WTC11 (cell line): ENCODE data around the gene ANAPC7.

Source experiments
- FOXP1 ChIP-seq: sonication (generic); formaldehyde crosslinking; IDR thresholded peaks from 2 replicates; pipeline ENCODE4 v1.8.0; 2022; ENCODE audit warnings: missing genetic modification reagents, mild to moderate bottlenecking, moderate library complexity, borderline replicate concordance
- IRF2 ChIP-seq: sonication (generic); formaldehyde crosslinking; IDR thresholded peaks from 2 replicates; pipeline ENCODE4 v1.8.0; 2022; ENCODE audit warnings: low read depth, missing genetic modification reagents, borderline replicate concordance
- RELA ChIP-seq: sonication (generic); formaldehyde crosslinking; IDR thresholded peaks from 2 replicates; pipeline ENCODE4 v1.8.1; 2022; ENCODE audit warnings: missing genetic modification reagents, mild to moderate bottlenecking, borderline replicate concordance
- TF ChIP-seq, protein P1 (sequence below): fragments of 200-600 bp; IDR thresholded peaks from 2 replicates; pipeline ENCODE4 v1.8.0; 2022; ENCODE audit warnings: antibody characterized with exemption
- TF ChIP-seq, protein P2 (sequence below): sonication (generic); formaldehyde crosslinking; IDR thresholded peaks from 2 replicates; pipeline ENCODE4 v1.8.0; 2022; ENCODE audit warnings: mild to moderate bottlenecking, missing genetic modification reagents

DNA sequence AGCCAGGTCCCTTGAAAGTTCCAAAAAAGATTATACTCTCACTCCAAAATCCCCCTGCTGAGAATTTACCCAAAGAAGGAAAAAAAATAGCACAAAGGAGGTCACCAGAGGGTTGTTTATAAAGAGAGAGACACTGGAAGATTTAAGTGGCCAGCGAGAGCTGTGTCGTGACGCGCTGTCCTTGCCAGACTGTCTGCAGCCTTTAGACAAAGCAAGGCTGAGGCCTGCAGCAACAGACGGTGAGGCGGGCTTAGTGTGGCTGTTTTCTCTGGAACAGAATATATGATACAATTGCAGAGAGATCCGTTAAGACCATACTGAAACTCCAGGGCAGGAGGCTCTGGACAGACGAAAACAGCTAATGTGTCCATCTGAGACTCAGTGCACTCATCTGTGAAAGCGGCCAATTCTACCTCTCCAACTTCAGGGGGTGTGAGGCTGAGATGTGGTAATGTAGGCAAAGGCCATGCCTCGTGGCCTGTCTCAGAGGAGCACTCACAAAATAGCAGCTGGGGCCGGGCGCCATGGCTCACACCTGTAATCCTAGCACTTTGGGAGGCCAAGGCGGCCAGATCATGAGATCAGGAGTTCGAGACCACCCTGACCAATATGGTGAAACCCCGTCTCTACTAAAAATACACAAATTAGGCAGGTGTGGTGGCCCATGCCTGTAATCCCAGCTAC is 36.2 kb downstream of the ANAPC7 start:
- TF ChIP-seq, protein P1, sequence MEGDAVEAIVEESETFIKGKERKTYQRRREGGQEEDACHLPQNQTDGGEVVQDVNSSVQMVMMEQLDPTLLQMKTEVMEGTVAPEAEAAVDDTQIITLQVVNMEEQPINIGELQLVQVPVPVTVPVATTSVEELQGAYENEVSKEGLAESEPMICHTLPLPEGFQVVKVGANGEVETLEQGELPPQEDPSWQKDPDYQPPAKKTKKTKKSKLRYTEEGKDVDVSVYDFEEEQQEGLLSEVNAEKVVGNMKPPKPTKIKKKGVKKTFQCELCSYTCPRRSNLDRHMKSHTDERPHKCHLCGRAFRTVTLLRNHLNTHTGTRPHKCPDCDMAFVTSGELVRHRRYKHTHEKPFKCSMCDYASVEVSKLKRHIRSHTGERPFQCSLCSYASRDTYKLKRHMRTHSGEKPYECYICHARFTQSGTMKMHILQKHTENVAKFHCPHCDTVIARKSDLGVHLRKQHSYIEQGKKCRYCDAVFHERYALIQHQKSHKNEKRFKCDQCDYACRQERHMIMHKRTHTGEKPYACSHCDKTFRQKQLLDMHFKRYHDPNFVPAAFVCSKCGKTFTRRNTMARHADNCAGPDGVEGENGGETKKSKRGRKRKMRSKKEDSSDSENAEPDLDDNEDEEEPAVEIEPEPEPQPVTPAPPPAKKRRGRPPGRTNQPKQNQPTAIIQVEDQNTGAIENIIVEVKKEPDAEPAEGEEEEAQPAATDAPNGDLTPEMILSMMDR: no peak
- TF ChIP-seq FOXP1: no peak
- TF ChIP-seq, protein P2, sequence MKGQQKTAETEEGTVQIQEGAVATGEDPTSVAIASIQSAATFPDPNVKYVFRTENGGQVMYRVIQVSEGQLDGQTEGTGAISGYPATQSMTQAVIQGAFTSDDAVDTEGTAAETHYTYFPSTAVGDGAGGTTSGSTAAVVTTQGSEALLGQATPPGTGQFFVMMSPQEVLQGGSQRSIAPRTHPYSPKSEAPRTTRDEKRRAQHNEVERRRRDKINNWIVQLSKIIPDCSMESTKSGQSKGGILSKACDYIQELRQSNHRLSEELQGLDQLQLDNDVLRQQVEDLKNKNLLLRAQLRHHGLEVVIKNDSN (CRISPR knock-in tag): no peak
- no peak for TF ChIP-seq IRF2
- TF ChIP-seq RELA (CRISPR knock-in tag): no peak
